Measurements from ENCODE around the gene WTAP. TPM values are rescaled to one million over a fixed set of nuclear protein-coding genes. Genes with fewer than 3 reads are reported as not detected.

The WTAP gene
- total and polyA plus RNA-seq, 2 of the 4 experiments (the other 2 are of a cell fraction): 30.2 to 92.3 TPM

DNA sequence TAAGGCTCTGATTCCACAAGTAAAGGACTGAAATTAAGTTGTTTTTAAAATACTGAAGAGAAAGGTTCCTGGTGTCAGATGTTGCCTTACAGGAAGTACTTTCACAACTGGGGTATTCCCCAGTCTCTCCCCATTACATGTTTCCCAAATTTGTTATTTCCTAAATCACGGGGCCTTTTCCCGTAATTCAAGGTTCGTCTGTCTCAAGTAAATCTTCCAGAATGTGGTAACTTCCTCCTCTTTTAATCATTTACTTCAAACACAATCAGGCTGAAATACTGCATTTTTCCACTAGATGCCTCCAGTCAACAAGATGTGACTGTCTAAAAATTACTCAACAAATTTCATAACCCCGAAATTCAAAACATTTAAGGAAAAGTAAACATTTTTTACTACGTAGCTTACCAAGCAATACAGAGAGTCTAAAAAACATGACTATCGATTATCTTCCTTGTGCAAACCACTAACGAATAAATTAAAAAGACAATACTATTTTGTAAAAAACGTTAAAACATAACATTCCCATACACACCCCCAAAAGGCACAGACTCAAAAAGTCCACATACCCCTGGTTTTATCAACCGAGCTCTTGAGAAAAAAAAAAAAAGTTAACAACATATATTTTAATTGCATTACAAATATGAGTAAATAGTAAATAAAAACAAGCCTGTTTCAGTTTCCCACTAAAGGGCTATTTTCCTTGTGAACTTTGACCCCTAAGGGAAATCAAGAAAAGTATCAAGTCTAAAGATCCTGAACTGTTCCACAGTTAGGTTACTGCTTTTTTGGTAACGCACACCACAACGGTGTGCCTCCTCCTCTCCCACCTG is 36.0 kb upstream of the WTAP start (continued):
- TF ChIP-seq SMC3 (IDR thresholded peaks at IDR 0.05; ENCODE audit: low read depth, low read length) (peak; percentile 75), RAD21 (IDR thresholded peaks at IDR 0.05; ENCODE audit: low read length) (peak; percentile 86), MAFK (IDR thresholded peaks at IDR 0.05; ENCODE audit: low read depth, low read length) (peak; percentile 20; the same call in 1 of the 2 replicates), BHLHE40 (IDR thresholded peaks at IDR 0.05; ENCODE audit: low read depth, low read length) (no peak)

DNA sequence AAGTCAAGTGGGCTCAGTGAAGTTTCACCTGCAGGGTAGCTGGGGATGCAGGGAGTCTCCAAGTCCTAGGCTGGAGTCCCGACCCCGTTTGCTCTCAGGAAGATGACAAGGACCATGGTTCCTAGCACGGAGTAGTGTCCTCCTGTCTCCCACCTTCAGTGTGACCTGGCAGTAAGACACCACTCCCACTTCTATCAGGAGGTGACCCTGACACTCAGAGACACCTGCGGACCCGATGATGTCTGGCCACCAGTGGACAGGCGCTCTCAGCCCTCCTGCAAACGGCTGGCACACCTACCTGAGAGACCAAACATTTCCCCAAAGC is 35.4 kb upstream of the WTAP start:
- Histone ChIP-seq H3K4ac (ENCODE audit: low read depth, low read length) (peak overlapping the region; percentile 74), H2BK15ac (ENCODE audit: low read depth, low read length) (0 out of 3 replicates have a peak overlapping the region, but pooled peaks have one; percentile 55), H2AK9ac (replicated peaks; ENCODE audit: low read depth, low read length, poor library complexity) (peak overlapping the region; percentile 88), H3K4me2 (ENCODE audit: low read depth, low read length) (peak overlapping the region; percentile 94), H3K27ac (ENCODE audit: insufficient read depth, low read length) (peak overlapping the region; percentile 79), H3K4me1 (ENCODE audit: control insufficient read depth, insufficient read depth, low read length) (peaks cover 12% of the 10 kb centered on the region), H4K5ac (ENCODE audit: low read depth, low read length) (peak overlapping the region; percentile 7; the same call in 1 of the 2 replicates), H3K36me3 (ENCODE audit: control insufficient read depth, insufficient read depth, low read length) (peaks cover 28% of the 10 kb centered on the region), H3K9me3 (ENCODE audit: control insufficient read depth, insufficient read depth, low read length) (no peaks in the 10 kb centered on the region), H4K20me1 (ENCODE audit: insufficient read depth, low read length) (peaks cover 11% of the 10 kb centered on the region), H2AFZ (replicated peaks; ENCODE audit: low read length, poor library complexity) (peak overlapping the region; percentile 0), H3K14ac (replicated peaks; ENCODE audit: low read depth, low read length) (peak overlapping the region; percentile 89), H3K27me3 (ENCODE audit: control insufficient read depth, insufficient read depth, low read length) (no peaks in the 10 kb centered on the region), H3K79me1 (ENCODE audit: low read depth in 1 of 2, low read length in 2 of 2) (peaks cover 20 to 62% of the 10 kb centered on the region in 2 experiments; a peak in 3 of 4 replicates), H3K18ac (ENCODE audit: low read depth, low read length) (peak overlapping the region; percentile 76), H2BK5ac (ENCODE audit: low read depth, low read length, poor library complexity, severe bottlenecking) (peak overlapping the region; percentile 81), H2BK120ac (ENCODE audit: low read depth, low read length) (peak overlapping the region; percentile 46; the same call in 1 of the 2 replicates), H2AK5ac (ENCODE audit: low read depth, low read length) (peak overlapping the region; percentile 77; the same call in 1 of the 2 replicates), H3K4me3 (ENCODE audit: insufficient read depth, low read depth, low read length) (peak overlapping the region; percentile 99), H4K8ac (ENCODE audit: low read depth in 2 of 2, low read length in 2 of 2) (peak overlapping the region in 1 of 2 experiments; percentile 49; a peak in 2 of 4 replicates), H3K9me1 (ENCODE audit: insufficient read depth, low read length) (peaks cover 17% of the 10 kb centered on the region), H3K56ac (ENCODE audit: extremely low read depth, insufficient read depth, low read length) (peak overlapping the region; percentile 44; the same call in 1 of the 2 replicates), H4K91ac (ENCODE audit: insufficient read depth, low read depth, low read length) (peak overlapping the region; percentile 40; the same call in 1 of the 2 replicates), H3K9ac (ENCODE audit: low read depth, low read length) (peak overlapping the region; percentile 78), H3K23ac (ENCODE audit: low read depth, low read length) (peak overlapping the region; percentile 97), H2BK20ac (ENCODE audit: low read depth, low read length) (no peak overlapping the region)
- dilution Hi-C loops (cut with HindIII; ENCODE audit: low sequenced_read_pairs, unreplicated experiment) (no loop called here), intact Hi-C loops (cut with micrococcal nuclease) (loop anchor here (1.0 to 2.0 kb wide), 5 partner anchors 36 to 249 kb away; partner anchors contain the start of gene TCP1), in situ Hi-C loops (cut with MboI; ENCODE audit: low sequenced_read_pairs) (loop anchor here (5.0 to 25.0 kb wide), 3 partner anchors 40 to 270 kb away; partner anchors contain the start of genes ACAT2 and IGF2R)
- TF ChIP-seq, protein P1, sequence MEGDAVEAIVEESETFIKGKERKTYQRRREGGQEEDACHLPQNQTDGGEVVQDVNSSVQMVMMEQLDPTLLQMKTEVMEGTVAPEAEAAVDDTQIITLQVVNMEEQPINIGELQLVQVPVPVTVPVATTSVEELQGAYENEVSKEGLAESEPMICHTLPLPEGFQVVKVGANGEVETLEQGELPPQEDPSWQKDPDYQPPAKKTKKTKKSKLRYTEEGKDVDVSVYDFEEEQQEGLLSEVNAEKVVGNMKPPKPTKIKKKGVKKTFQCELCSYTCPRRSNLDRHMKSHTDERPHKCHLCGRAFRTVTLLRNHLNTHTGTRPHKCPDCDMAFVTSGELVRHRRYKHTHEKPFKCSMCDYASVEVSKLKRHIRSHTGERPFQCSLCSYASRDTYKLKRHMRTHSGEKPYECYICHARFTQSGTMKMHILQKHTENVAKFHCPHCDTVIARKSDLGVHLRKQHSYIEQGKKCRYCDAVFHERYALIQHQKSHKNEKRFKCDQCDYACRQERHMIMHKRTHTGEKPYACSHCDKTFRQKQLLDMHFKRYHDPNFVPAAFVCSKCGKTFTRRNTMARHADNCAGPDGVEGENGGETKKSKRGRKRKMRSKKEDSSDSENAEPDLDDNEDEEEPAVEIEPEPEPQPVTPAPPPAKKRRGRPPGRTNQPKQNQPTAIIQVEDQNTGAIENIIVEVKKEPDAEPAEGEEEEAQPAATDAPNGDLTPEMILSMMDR (conservative IDR thresholded peaks at IDR 0.05; ENCODE audit: low read depth, low read length): no peak
- TF ChIP-seq SMC3 (IDR thresholded peaks at IDR 0.05; ENCODE audit: low read depth, low read length): no peak
- no peak for TF ChIP-seq MAFK (IDR thresholded peaks at IDR 0.05; ENCODE audit: low read depth, low read length)
- no peak for TF ChIP-seq POLR2A (IDR thresholded peaks at IDR 0.05; ENCODE audit: low read depth, low read length)
- no peak for TF ChIP-seq RFX5 (IDR thresholded peaks at IDR 0.05; ENCODE audit: low read depth, low read length)
- TF ChIP-seq NFE2L2 (IDR thresholded peaks at IDR 0.05; ENCODE audit: low read depth, low read length): no peak
- TF ChIP-seq RAD21 (IDR thresholded peaks at IDR 0.05; ENCODE audit: low read length): no peak
- BruUV-seq (replicated peaks): no TSS peak
- WGBS, 2 experiments (ENCODE audit: extremely low coverage in 2 of 2, insufficient read length in 1 of 2): no CpG with 5 or more reads among the region's 7 CpGs
- no peak for DNase-seq
- CTCF ChIA-PET: interaction anchor here (0.6 to 1.9 kb wide), 8 partner anchors 10 to 249 kb away, joined by 3 to 5 read pairs (median 4); partner anchors contain the start of genes MRPL18 and TCP1
- ATAC-seq (ENCODE audit: low read depth): no peak
- POLR2A ChIA-PET (ENCODE audit: unreplicated experiment): no interaction called here
